GM19372 (cell line): Measurements from ENCODE around the gene HPSE.
"Not testable (repeated sequence)": the region's sequence is repeated elsewhere in the genome, so short reads cannot be mapped to it uniquely, and the experiment has no call there.

Source experiments
- ATAC-seq: cut with Tn5 transposase; IDR thresholded peaks from one replicate; pipeline ENCODE4 v1.9.1; 2021; ENCODE audit warnings: mild to moderate bottlenecking, low read depth, moderate library complexity; ENCODE audit not compliant: unreplicated experiment

Gene HPSE

DNA sequence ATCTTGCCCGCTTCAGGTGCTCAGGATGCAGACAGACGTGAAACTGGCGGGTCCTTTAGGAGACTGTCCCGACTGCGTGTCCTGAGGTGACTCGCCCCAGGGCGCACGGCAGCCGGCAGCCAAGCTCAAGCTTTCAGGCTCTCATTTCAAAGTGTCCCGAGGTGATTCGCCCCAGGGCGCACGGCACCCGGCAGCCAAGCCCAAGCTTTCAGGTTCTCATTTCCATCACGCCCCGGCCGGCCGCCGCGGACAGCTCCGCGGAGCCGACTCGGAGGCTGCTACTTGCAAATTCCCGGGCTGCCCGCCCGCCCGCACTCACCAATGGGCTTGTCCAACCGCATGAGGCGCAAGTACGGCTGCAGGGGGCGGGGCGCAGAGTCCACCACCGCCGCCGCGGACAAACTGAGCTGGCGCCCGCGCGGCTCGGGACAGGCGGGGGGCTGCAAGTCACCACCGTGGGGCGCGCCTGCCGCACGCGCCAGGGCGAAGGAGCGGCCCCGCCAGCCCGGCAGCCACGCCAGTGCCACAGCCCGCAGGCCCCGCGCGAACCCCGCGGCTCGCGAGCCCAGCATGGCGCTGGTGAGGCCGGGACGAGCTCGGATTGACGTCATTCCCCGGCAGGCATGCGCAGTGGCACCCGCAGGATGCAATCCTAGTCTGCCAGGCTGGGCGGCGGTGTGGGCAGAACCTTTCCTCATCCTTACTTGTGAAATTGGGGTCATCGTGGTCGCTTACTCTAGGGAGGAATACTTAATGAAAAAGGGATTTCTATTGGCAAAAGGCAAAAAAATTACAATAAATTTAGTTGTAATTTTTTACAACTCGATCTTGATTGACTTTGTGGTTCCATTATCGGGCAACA lies 50.2 kb downstream of the HPSE start, which contains the start of gene COQ2:
TSS of gene COQ2 (minus strand) at position 606 of the 862 bp plus-strand sequence. CDS start at position 572, 34 bp downstream.
- ATAC-seq = peak; percentile 87

DNA sequence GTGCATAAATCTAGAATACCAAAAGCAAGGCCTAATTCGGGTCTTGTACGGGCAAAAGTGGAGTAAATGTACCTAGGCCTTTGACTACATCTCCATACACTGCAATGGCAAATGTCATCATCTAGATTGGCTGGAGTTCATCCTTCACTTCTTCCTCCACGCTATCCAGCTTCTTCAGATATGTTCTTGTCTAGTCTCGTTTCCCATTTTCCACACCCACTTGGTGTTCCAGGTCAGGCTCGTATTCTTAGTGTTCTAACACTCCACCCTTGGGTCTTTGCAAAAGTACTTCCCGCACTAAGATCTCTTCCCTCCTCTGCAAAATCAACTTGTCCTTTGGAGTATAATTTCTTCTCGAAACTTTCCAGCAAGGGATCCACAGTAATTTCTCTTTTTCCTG lies 51.5 kb downstream of the HPSE start:
- no peak for ATAC-seq

DNA sequence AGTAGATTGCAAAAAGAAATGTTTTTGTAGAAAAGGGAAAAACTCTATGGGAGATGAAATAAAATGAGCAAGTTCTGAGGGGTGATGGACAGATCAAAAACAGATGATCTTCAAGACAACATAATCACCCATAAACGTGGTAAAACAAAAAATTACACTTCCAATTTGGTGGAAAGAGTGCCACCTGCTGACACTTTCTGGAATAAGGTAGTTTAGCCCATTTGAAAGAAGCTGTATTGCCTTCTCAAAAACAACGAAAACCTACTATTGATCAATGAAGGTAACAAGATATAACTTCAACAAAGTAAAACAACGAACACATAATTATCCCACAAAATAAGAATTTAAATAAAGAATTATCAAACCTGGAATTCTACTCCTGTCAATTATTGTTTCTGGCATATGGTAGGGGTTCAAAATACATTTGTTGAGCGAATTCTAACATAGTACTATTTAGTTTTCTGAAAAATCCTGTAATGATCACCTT lies 52.6 kb downstream of the HPSE start:
- no peak for ATAC-seq

DNA sequence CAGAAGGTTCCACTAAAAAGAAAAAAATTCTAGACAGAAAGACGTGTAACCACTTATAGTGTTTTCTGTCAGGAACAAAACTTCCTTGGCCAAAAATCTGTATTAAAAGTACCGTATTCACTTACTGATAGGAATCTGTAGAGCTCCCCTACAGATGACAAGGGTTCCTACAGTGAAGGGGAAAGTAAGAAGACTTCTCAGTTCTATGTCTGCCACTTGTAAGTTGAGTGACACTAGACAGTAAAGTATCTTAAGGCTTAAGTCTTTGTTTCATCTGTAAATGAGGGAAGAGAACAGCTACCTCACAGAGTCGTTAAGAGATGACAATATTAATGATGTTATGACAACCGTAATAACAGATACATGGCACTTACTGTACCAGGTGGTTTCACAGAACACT lies 53.3 kb downstream of the HPSE start:
- ATAC-seq = no peak

DNA sequence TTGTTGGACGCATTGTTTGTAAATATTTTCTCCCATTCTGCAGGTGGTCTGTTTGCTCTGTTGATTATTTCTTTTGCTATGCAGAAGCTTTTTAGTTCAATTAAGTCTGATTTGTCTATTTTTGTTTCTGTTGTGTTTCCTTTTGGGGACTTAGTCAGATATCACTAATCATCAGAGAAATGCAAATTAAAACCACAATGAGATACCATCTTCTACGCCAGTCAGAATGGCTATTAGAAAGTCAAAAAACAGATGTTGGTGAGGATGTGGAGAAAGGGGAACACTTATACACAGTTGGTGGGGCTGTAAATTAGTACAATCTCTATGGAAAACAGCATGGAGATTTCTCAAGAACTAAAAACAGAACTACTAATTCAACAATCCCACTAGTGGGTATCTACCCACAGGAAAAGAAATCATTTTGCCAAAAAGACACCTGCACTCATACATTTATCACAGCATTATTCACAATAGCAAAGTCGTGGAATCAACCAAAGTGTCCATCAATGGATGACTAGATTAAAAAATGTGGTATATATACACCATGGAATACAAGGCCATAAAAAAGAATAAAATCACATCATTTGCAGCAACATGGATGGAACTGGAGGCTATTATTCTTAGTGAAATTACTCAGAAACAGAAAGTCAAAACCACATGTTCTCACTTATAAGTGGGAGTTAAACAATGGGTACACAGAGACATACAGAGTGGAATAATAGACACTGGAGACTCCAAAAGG lies 58.2 kb downstream of the HPSE start:
- no peak for ATAC-seq

DNA sequence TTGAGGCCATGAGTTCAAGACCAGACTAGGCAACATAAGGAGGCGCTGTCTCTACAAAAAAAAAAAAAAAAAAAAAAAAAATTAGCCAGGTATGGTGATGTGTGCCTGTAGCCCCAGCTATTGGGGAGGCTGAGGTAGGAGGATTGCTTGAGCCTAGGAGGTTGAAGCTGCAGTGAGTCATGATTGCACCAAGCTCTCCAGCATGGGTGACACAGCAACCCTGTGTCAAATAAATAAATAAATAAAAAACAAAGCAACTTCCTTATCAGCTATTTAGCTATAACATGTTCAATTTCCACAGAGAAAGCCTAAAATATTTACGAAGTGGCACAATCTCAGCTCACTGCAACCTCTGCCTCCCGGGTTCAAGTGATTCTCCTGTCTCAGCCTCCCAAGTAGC lies 60.7 kb downstream of the HPSE start:
- not testable (repeated sequence) for ATAC-seq

DNA sequence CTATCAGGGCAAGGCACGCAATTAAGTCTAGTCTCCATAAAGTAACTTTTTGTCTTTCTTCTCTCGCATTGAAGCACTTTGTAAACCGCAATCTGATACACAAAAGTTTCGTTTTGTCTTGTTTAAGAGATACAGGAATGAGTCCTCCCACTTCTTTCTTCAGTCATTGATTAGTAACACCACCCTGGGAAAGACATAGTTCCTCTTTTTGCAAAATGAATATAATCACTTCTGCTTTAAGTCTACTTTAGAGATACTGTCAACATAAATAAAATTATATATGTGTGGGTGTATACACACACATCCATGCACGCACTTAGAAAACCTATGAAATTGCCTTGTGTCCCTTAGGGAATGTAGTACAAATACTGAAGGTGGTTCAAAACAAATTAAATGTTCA lies 61.7 kb downstream of the HPSE start:
- ATAC-seq = peak; percentile 87

DNA sequence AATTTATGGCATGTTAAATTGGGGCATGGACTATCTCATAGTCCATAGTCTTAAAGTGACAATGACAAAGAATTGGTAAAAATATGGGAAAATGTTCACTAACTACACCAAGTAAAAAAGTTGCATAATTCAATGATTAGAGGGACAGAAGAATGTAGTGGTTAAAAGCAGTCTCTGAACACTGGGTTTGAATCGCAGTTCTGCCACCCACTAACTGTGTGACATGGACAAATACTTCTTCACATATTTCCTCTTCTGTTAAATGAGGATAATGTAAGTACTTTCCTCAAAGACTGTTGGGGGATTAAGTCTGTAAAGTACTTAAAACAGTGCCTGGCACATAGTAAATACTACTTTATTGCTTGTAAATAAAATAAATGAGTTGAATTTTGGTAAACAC lies 65.4 kb downstream of the HPSE start:
- ATAC-seq = no peak

DNA sequence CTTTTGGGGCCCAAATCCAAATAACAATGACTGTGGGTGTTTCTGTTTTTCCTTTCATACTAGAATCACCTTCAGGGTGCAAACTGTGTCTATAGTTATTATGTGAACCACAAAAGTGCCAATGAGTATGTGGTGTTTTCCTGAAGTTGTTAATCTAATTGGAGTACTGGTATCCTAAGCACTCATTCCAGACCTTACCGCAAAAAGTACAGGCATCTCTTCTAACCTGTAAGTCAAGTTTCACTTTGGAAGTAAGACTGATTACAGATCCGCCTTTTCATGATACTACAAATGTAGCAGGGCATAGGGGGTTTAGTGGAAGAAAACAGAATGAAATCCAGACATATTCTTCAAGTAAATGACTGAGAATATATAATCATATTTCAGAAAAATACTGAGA lies 66.2 kb downstream of the HPSE start:
- no peak for ATAC-seq

DNA sequence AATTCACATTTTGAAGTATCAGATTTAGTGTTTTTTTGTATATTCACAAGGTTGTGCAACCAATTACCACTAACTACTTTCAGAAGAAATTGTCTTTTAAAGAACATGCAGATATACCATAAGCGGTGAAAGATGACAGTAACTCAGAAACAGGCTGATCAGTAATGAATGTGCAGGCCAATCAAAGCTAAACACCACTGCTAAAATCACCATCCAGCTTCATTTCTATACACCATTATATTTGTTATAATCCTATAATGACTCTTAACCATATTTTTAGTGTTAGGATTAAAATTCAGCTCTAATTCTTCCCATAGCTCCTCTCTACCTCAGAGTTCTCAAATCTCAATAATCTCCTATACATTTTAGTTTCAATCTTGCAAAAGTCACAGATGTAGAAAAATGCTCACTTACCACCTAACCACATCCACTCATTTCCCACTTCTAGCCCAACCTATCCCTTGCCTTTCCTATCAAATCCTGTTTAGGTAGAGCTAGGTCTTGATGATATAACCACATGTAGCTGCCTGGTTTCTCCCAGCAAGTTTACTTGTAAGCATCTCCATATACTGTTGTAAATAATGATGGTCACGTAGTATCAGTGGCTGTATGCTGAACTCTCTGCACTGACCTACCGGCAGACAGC lies 66.7 kb downstream of the HPSE start:
- no peak for ATAC-seq

DNA sequence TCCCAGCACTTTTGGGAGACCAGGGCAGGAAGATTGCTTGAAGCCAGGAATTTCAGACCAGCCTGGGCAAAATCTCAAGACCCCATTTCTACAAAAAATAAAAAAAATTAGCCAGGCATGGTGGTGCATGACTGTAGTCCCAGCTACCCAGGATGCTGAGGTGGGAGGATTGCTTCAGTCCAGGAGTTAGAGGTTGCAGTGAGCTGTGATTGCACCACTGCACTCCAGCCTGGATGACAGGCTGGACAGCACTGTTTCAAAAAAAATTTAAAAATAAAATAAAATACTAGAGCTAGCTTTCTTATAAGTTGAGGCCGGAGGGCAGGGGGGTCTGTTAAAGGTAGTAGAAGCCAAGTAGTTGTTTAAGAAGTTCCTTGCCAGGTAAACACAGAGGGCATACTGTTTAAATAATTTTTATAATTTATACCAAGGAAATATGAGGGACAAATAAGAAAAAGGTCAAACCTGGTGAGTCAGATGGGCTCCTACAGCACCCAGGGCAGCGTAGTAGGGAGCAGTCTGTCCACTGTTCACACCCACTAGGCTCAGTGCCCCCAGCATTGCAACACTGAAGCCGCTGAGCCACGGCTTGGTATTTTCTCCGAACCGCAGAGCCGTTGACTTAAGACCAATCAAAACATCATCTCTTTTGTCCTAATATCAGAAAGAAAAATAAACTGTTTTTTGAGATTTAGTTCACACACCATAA lies 67.4 kb downstream of the HPSE start:
- no peak for ATAC-seq

DNA sequence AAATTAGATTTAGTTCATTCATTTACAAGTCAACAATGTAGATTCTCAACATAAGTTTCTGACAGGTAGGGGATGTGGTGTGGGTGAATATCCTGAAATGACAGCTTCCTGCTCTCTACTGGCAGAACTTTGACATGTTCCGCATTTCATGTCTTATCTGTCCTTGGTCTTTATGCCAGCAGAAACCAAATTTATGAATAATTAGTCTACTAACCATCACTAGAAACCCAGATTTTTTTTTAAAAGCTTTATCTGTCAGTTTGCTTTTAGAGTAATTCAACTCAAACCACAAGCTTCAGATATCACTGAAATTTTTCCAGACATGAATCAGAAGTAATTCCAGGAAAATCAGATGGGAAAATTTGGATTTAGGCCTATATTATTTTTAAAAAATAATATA lies 68.0 kb downstream of the HPSE start:
- ATAC-seq = no peak

DNA sequence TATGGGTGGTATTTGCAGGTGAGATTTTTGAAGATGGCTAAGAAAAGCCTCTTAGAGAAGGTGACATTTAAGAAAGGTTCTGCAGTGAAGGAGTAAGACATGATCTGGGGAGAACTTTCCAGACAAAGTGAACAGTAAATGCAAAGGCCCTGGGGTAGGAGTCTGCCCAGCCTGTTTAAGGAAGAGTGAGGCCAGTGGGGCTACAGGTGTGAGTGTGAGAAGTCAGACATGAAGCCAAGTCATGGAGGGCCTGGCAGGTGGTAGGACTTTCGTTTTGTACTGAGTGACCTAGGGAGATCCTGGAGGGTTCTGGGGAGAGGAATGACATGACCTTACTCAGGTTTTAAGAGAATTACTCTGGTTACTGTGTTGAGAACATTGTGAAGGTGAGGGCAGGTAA lies 71.5 kb downstream of the HPSE start:
- ATAC-seq = no peak

DNA sequence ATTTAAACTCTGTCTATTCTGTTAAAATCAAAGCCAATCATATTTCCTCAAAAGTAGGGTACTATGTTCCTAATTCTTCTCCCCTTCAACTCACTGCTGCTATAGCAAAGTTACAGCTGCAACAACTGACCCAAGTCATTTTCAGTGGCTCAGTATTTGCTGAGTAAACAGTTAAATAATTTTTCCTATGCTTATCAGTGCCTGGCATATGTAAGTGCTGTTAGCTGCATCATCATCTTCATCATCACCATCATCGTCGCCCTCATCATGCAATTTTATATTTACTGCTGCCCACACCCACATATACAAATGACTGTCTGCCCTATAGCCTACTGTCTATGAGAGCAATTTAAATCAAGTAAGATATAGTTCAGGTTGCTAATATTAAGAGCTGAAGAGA lies 72.0 kb downstream of the HPSE start:
- no peak for ATAC-seq

DNA sequence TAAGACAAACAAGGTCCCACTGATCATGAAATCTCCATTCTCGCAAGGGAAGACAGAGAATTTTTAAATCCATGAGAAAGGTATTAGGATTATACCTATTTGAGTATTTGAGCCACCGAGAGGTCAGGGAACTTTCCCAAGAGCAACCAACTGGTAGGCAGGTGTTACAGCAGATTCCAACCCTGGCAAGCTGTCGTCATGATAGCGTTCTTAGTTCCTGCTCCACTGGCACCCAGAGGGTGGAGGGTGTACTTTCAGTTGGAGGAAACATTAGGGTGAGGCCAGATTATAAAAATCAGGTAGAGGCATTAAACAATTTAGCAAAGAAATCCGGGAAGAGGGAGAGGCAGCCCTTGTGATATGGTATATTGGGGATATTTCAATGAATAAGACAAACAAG lies 73.3 kb downstream of the HPSE start:
- ATAC-seq = no peak

DNA sequence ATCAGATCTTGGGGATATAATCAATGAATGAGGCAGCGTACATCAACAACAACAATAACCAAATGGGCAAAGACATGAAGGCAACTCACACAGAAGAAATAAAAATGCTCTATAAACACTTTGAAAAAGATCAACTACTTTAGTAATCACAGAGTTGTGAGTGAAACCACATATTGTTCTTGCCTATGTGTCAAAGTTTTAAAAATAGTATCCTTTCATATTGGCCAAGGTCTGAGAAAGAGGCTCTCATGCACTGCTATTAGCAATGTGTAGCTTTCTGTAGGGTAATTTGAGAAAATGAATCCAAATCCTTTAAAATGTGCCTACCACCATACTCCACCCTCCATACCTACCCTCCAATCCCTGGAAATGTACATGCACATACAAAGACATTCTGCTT lies 75.1 kb downstream of the HPSE start:
- no peak for ATAC-seq

DNA sequence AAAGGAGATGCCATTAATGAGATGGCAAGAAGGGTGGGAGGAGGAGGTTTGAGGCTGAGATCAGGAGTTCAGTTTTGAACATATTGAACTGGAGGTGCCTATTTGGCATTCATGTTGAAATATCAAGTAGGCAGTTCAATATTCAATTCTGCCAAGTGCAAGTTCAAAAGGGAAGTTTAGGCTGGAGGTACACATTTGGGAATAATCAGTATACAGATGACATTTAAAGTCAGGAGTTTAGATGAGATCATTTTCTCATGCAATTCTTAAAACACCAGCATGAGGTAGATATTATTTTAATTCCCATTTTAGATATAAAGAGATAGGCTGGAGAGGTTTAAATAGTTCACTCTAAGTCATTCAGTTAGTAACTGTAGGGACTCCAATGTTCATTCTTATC lies 76.2 kb downstream of the HPSE start:
- ATAC-seq = no peak

DNA sequence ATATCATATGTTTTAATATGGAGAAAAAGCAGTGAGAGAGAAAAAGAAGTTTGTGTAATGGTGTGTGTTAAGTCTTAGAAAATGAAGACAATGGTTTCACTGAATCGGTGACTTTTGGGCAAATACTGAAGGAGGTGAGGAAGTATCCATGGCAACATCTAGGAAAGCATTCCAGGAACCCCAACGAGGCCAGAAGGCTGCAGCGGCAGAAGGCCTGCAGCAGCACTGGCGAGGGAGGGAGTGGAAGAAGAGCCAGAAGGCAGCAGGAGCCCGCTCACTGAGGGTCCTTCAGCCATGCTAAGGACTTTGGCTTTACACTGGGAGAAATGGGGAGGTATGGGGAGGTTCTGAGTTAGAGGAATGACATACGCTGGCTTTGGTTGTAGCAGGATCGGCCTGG lies 76.8 kb downstream of the HPSE start:
- ATAC-seq = no peak

DNA sequence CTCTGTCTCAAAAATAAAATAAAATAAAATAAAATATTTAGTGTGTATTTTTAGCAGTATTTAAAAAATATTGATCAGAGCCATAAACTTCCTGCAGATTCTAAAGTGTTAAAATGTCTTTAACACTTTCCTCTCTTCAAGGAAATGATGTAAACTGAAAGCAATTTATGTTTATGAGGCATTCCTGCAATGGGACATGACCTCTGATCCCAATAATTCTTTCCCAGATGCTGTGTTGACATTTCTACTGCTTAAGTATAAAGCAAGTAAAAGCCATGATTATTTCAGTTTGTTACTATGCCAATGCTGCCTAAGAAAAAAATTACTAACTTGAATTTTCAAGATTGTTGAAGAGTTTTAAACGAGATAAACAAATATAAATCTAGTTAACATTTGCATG lies 79.1 kb downstream of the HPSE start:
- ATAC-seq = no peak

DNA sequence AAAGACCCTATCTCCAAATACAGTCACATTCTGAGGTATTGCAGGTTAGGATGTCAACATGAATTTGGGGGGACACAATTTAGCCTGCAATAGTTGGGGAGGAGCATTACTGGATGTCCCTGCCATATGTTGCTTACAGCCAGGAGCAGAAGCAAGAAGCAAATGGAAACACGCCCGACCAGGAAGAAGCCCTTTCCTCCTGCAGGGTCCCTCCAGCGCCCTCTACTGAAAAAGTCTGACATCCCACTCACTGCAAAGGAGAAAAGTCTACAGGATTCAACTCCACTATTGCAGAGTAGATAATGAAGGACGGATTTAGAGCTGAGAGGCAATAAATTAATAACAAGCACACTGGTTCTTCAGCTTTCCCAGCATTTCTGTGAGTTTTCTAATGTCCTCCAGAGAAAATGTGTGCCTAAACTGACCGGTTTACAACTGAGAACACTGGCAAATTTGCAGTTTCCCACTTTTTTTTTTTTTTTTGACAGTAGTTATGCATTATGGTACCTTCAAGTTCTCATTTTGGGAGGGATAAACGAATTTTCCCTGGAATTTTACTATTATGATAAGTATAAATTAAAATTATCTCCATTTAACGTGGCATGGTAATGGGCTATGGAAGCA lies 81.8 kb downstream of the HPSE start:
- peak; percentile 64 for ATAC-seq
